CD4-positive, alpha-beta memory T cell (primary cell): Measurements from ENCODE around the gene MAPRE2. TPM values are rescaled to one million over a fixed set of nuclear protein-coding genes. Genes with fewer than 3 reads are reported as not detected.
A peak's percentile ranks its signal among the peaks of the same experiment; 100 is the strongest.

ENCODE experiments used
- CTCF ChIA-PET: fragments of 350-600 bp; sonication (Branson Sonifier 250); formaldehyde crosslinking; loops from one replicate; lab custom pipeline; 2021; ENCODE audit warnings: inconsistent platforms; ENCODE audit not compliant: partially characterized antibody; lab: Charles Lee
- POLR2A ChIA-PET: fragments of 350-600 bp; sonication (Branson Sonifier 250); formaldehyde crosslinking; loops from one replicate; lab custom pipeline; 2021; ENCODE audit not compliant: partially characterized antibody; lab: Charles Lee
- DNase-seq, 5 donors: peaks; one replicate each; pipeline versions ENCODE4 v3.0.0 to v3.0.0-alpha.2; 2020 to 2022; ENCODE audit warnings: mixed read lengths in 1 of 5
- H3K27ac ChIP-seq: one replicate; pipeline ENCODE4 v1.7.0; 2013; ENCODE audit warnings: low read depth, low read length
- H3K27me3 ChIP-seq: 2 replicates; pipeline ENCODE4 v1.7.0; 2013; ENCODE audit warnings: mild to moderate bottlenecking, low read length, moderate library complexity; ENCODE audit not compliant: insufficient read depth
- H3K36me3 ChIP-seq: 2 replicates; pipeline ENCODE4 v1.7.0; 2013; ENCODE audit warnings: mild to moderate bottlenecking, low read length, moderate library complexity; ENCODE audit not compliant: insufficient read depth
- H3K4me1 ChIP-seq: 2 replicates; pipeline ENCODE4 v1.7.0; 2013; ENCODE audit warnings: mild to moderate bottlenecking, low read length, moderate library complexity; ENCODE audit not compliant: insufficient read depth
- H3K4me3 ChIP-seq, 2 donors: one replicate each; pipeline ENCODE4 v1.7.0; 2013; ENCODE audit warnings: low read length in 2 of 2, mild to moderate bottlenecking in 1 of 2
- H3K9me3 ChIP-seq, 2 donors: one replicate each; pipeline ENCODE4 v1.7.0; 2013; ENCODE audit warnings: low read length in 2 of 2, control low read depth in 1 of 2; ENCODE audit not compliant: control insufficient read depth in 1 of 2
- H3K27ac Mint-ChIP-seq, 7 donors: one replicate each; pipeline ENCODE4 v1.8.0; 2020 to 2021; ENCODE audit warnings: mixed read lengths in 7 of 7, mild to moderate bottlenecking in 6 of 7, inconsistent platforms in 3 of 7, moderate library complexity in 3 of 7
- H3K27me3 Mint-ChIP-seq, 2 donors: one replicate each; pipeline ENCODE4 v1.8.0; 2020 to 2021; ENCODE audit warnings: mixed read lengths in 2 of 2
- H3K36me3 Mint-ChIP-seq, 2 donors: one replicate each; pipeline ENCODE4 v1.8.0; 2020 to 2021; ENCODE audit warnings: mixed read lengths in 2 of 2, inconsistent platforms in 1 of 2, mild to moderate bottlenecking in 1 of 2
- H3K4me1 Mint-ChIP-seq, 4 donors: one replicate each; pipeline ENCODE4 v1.8.0; 2020 to 2021; ENCODE audit warnings: mixed read lengths in 4 of 4, mild to moderate bottlenecking in 1 of 4
- H3K4me3 Mint-ChIP-seq, 8 donors: one replicate each; pipeline ENCODE4 v1.8.0; 2020 to 2021; ENCODE audit warnings: mixed read lengths in 8 of 8, mild to moderate bottlenecking in 7 of 8, moderate library complexity in 6 of 8, inconsistent platforms in 3 of 8
- H3K9me3 Mint-ChIP-seq, 8 donors: one replicate each; pipeline ENCODE4 v1.8.0; 2020 to 2021; ENCODE audit warnings: mixed read lengths in 8 of 8, mild to moderate bottlenecking in 5 of 8, inconsistent platforms in 3 of 8, moderate library complexity in 1 of 8
- intact Hi-C: fragments of 100-400 bp; cut with micrococcal nuclease; formaldehyde crosslinking; loops from one replicate; pipeline ENCODE4 v1.15.1; 2023
- polyA plus RNA-seq, 2 donors: library from polyadenylated mRNA; unstranded; fragments of 300-500 nt; fragmentation: Illumina TruSeq; gene quantifications; one replicate each; pipeline ENCODE4 v1.2.3, GENCODE V29; 2021
- total RNA-seq, 2 experiments: library from RNA; stranded (reverse); gene quantifications; one replicate each; pipeline ENCODE4 v1.2.3, GENCODE V29; 2021

Gene MAPRE2
- total and polyA plus RNA-seq, 4 experiments from 2014 or later, result 48.8 to 100 (median 60.3) TPM

DNA sequence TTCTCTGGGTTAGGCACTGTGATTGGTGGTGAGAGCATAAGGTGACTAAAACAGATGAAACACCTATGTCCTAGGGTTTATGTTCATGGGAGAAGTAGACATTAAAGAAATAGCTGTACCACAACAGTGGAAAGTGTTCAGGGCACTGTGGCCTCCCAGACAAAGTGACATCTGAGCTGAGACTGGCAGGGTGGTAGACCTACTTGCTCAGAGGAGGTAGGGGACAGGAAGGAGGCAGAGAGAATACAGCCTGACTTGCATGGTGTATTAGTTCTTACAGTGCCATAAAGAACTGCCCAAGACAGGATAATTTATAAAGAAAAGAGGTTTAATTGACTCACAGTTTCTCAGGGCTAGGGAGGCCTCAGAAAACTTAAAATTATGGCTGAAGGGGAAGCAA is 82.6 kb downstream of the MAPRE2 start:
- no peaks in the 10 kb centered on the region for H3K9me3 ChIP-seq
- peaks cover 33 to 41% of the 10 kb centered on the region in 2 donors for H3K36me3 Mint-ChIP-seq
- no peak for DNase-seq
- H3K4me1 Mint-ChIP-seq, result peaks cover 13 to 45% (median 29%) of the 10 kb centered on the region in 4 donors
- H3K27me3 ChIP-seq, result no peaks in the 10 kb centered on the region
- H3K36me3 ChIP-seq, result peaks cover 15% of the 10 kb centered on the region
- no peaks in the 10 kb centered on the region for H3K4me1 ChIP-seq
- no peak overlapping the region for H3K4me3 Mint-ChIP-seq
- no peaks in the 10 kb centered on the region for H3K27me3 Mint-ChIP-seq
- no peak overlapping the region for H3K27ac ChIP-seq
- no peak overlapping the region for H3K4me3 ChIP-seq
- ChIA-PET POLR2A (interaction anchor here (2.0 kb wide), 1 partner anchor 94 kb away, joined by 5 read pairs; no protein-coding TSS in a partner anchor), CTCF (interaction anchor here (1.1 kb wide), 1 partner anchor 97 kb away, joined by 3 read pairs; no protein-coding TSS in a partner anchor)
- intact Hi-C loops, result no loop called here
- peak overlapping the region in 1 of 7 donors; percentile 29 for H3K27ac Mint-ChIP-seq
- H3K9me3 Mint-ChIP-seq, result peaks cover 0 to 3% (median 0%) of the 10 kb centered on the region in 8 donors

DNA sequence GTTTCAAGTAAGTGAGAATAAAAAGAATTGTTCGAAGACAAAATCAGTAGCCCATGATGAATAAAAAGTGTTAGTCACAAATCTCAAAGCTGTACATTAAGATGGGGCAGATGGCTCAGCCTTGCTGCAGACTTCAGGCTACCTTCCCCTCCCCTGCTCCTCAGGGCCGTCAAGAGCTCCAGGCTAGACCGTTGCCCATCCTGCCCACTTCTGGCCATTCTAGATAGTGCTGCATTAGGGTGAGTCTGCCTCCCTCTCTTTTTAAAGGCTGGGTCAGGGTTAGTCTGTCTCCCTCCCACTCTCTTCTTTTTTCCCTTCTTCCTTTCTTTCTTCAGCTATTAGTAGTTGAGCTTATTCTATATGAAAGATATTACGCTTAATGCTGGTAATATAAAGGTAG is 86.0 kb downstream of the MAPRE2 start:
- Mint-ChIP-seq H3K9me3 (peaks cover 0 to 3% (median 0%) of the 10 kb centered on the region in 8 donors), H3K4me1 (peaks cover 3 to 22% (median 10%) of the 10 kb centered on the region in 4 donors), H3K27me3 (no peaks in the 10 kb centered on the region), H3K4me3 (no peak overlapping the region), H3K27ac (peak overlapping the region in 1 of 7 donors; percentile 63), H3K36me3 (peaks cover 64 to 71% of the 10 kb centered on the region in 2 donors)
- no peaks in the 10 kb centered on the region for H3K27me3 ChIP-seq
- no peaks in the 10 kb centered on the region for H3K4me1 ChIP-seq
- ChIA-PET POLR2A (interaction anchor here (1.2 kb wide), 1 partner anchor 85 kb away, joined by 4 read pairs; the partner anchor contains the start of gene MAPRE2), CTCF (interaction anchor here (0.8 to 2.5 kb wide), 4 partner anchors 9 to 123 kb away, joined by 3 to 15 read pairs (median 8); no protein-coding TSS in a partner anchor)
- peaks cover 44% of the 10 kb centered on the region for H3K36me3 ChIP-seq
- no peak overlapping the region for H3K27ac ChIP-seq
- intact Hi-C loops, result loop anchor here (5.0 kb wide), 1 partner anchor 100 kb away; no protein-coding TSS in a partner anchor
- DNase-seq, result no peak
- no peaks in the 10 kb centered on the region for H3K9me3 ChIP-seq
- H3K4me3 ChIP-seq, result no peak overlapping the region

DNA sequence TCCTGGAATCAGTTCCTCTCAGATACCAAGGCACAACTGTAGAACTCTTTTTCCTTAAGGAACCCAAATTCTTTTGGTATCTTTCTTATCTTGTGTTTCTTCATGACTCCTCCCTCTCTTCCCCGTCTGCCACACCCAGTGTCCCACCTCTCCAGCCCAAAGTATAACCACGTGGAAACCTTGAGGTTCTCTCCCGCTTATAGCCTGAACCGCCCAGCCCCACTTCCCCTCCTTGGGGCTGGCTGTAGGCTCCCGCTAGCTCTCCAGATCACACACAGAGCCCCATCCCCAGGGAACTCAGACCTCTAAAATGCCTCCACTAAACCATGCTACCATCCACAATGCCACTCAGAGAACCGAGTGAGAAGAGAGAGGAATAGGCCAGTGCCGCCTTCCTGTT is 87.5 kb downstream of the MAPRE2 start:
- ChIA-PET CTCF (interaction anchor here (2.5 kb wide), 1 partner anchor 99 kb away, joined by 7 read pairs; no protein-coding TSS in a partner anchor), POLR2A (interaction anchor here (0.6 kb wide), 1 partner anchor 99 kb away, joined by 3 read pairs; no protein-coding TSS in a partner anchor)
- H3K4me1 ChIP-seq, result no peaks in the 10 kb centered on the region
- H3K9me3 Mint-ChIP-seq, result no peaks in the 10 kb centered on the region
- H3K4me1 Mint-ChIP-seq, result peaks cover 0 to 13% (median 4%) of the 10 kb centered on the region in 4 donors
- H3K27ac Mint-ChIP-seq, result no peak overlapping the region
- no peak overlapping the region for H3K27ac ChIP-seq
- no peaks in the 10 kb centered on the region for H3K9me3 ChIP-seq
- H3K36me3 ChIP-seq, result peaks cover 58% of the 10 kb centered on the region
- H3K36me3 Mint-ChIP-seq, result peaks cover 62 to 82% of the 10 kb centered on the region in 2 donors
- no peak overlapping the region for H3K4me3 Mint-ChIP-seq
- intact Hi-C loops, result loop anchor here (5.0 kb wide), 1 partner anchor 101 kb away; no protein-coding TSS in a partner anchor
- no peaks in the 10 kb centered on the region for H3K27me3 ChIP-seq
- no peak for DNase-seq
- no peak overlapping the region for H3K4me3 ChIP-seq
- no peaks in the 10 kb centered on the region for H3K27me3 Mint-ChIP-seq

DNA sequence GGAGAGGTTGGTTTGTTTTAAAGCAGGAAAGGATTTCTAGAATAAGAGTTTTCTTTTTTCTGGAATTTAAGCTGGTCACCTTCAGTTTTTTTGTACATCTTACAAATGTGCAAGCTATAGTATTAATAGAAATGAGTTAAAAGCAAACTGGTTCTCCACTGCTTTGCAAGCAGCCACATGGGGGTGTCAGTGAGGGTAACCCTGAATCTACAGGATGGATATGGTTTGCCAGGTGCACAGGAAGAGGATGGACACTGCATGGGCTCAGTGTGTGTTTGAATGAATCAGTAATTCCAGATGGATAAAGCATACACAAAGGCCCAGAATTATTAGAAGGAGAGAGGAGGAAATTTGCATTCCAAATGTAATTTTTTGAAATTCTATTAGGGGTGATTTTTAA is 89.0 kb downstream of the MAPRE2 start:
- H3K27ac ChIP-seq, result no peak overlapping the region
- DNase-seq, result no peak
- H3K36me3 ChIP-seq, result peaks cover 72% of the 10 kb centered on the region
- H3K4me3 ChIP-seq, result no peak overlapping the region
- peak overlapping the region in 3 of 7 donors; percentile 23 to 42 (median 34) for H3K27ac Mint-ChIP-seq
- no peaks in the 10 kb centered on the region for H3K27me3 ChIP-seq
- POLR2A ChIA-PET, result no interaction called here
- CTCF ChIA-PET, result interaction anchor here (0.5 to 1.4 kb wide), 3 partner anchors 36 to 101 kb away, joined by 3 read pairs; no protein-coding TSS in a partner anchor
- peaks cover 0 to 5% (median under 1%) of the 10 kb centered on the region in 4 donors for H3K4me1 Mint-ChIP-seq
- H3K36me3 Mint-ChIP-seq, result peaks cover 63 to 92% of the 10 kb centered on the region in 2 donors
- H3K4me3 Mint-ChIP-seq, result no peak overlapping the region
- no peaks in the 10 kb centered on the region for H3K4me1 ChIP-seq
- no peaks in the 10 kb centered on the region for H3K9me3 ChIP-seq
- intact Hi-C loops, result no loop called here
- H3K27me3 Mint-ChIP-seq, result no peaks in the 10 kb centered on the region
- no peaks in the 10 kb centered on the region for H3K9me3 Mint-ChIP-seq

DNA sequence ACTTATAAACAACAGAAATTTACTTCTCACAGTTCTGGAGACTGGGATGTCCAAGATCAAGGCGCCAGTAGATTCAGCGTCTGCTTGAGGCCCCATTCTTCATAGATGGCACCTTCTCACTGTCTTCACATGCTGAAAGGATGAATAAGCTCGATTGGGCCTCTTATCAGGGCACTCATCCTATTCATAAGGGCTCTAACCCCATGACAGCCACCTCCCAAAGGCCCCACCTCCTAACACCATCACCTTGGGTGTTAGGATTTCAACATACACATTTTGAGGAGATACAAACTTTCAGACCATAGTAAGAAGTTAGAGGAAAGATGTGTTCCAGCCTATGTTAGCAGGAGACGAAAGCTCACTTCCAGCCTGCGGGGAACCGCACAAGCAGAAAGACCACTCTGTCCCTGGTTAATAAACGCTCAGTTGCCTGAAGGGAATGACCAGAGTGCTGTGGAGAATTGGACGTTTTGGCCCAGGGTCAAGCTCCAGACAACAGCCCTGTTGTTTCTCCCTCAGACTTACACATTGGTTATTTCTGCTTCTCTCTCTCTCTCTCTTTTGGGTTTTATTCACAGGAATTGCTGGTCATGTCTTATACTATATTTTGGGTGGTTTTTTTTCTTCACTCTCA is 90.3 kb downstream of the MAPRE2 start:
- no peaks in the 10 kb centered on the region for H3K9me3 ChIP-seq
- no peaks in the 10 kb centered on the region for H3K9me3 Mint-ChIP-seq
- no peak overlapping the region for H3K4me3 Mint-ChIP-seq
- H3K36me3 ChIP-seq, result peaks cover 79% of the 10 kb centered on the region
- H3K27ac Mint-ChIP-seq, result peak overlapping the region in 3 of 7 donors; percentile 18 to 71 (median 58)
- H3K4me1 ChIP-seq, result no peaks in the 10 kb centered on the region
- no peak overlapping the region for H3K4me3 ChIP-seq
- peaks cover 0 to 5% (median under 1%) of the 10 kb centered on the region in 4 donors for H3K4me1 Mint-ChIP-seq
- no peak for DNase-seq
- no peaks in the 10 kb centered on the region for H3K27me3 ChIP-seq
- POLR2A ChIA-PET, result no interaction called here
- H3K36me3 Mint-ChIP-seq, result peaks cover 74 to 97% of the 10 kb centered on the region in 2 donors
- CTCF ChIA-PET, result interaction anchor here (2.1 kb wide), 1 partner anchor 12 kb away, joined by 5 read pairs; no protein-coding TSS in a partner anchor
- no peak overlapping the region for H3K27ac ChIP-seq
- H3K27me3 Mint-ChIP-seq, result no peaks in the 10 kb centered on the region
- intact Hi-C loops, result no loop called here

DNA sequence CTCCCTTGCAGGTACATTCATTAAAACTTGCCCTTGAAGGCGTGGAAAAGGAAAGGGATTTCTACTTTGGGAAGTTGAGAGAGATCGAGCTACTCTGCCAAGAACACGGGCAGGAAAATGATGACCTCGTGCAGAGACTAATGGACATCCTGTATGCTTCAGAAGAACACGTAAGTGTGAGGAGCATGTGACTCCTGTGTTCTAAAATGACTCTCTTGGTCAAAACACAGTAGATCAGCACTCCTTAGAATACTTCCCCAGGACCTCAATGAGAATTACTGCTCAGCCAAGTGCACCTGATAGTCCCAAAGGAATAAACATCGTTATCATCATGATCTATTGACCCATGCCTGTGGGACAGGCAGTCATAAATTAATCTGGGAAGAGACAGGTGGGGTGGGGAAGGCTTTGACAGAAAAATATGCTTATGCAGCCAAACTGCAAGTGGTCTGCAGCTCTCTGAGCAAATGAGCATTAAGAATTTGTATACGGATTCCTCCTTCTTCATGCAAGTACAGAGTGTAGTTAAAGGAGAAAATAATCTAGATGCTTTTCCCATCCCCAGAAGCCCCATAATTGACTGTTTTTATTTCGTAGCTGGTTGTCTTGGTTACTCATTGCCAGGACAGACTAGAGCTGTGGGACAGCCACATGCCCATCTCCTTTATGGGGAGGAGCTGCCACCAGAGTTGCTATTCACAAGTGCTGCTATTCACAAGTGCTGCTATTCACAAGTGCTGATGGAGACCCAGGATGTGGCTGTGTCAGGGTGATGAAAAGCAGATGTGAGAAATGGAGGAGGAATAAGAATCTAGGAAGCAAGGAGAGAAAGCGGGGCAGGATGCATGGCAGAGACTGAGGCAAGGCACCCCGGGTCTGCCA is 91.0 kb downstream of the MAPRE2 start:
- Mint-ChIP-seq H3K4me1 (peaks cover 0 to 5% (median under 1%) of the 10 kb centered on the region in 4 donors), H3K27me3 (no peaks in the 10 kb centered on the region), H3K4me3 (no peak overlapping the region), H3K36me3 (peaks cover 76 to 95% of the 10 kb centered on the region in 2 donors), H3K9me3 (no peaks in the 10 kb centered on the region), H3K27ac (peak overlapping the region in 3 of 7 donors; percentile 9 to 71 (median 20))
- Histone ChIP-seq H3K27ac (no peak overlapping the region), H3K4me3 (no peak overlapping the region), H3K27me3 (no peaks in the 10 kb centered on the region), H3K36me3 (peaks cover 81% of the 10 kb centered on the region), H3K9me3 (no peaks in the 10 kb centered on the region), H3K4me1 (no peaks in the 10 kb centered on the region)
- ChIA-PET POLR2A (no interaction called here), CTCF (interaction anchor here (1.3 to 2.1 kb wide), 2 partner anchors 12 to 105 kb away, joined by 3 to 5 read pairs; no protein-coding TSS in a partner anchor)
- intact Hi-C loops, result no loop called here
- DNase-seq, result no peak
